Omental fat pad (tissue), 4 donors: ENCODE data around the gene PDGFC. TPM values are rescaled to one million over a fixed set of nuclear protein-coding genes. Genes with fewer than 3 reads are reported as not detected.

ENCODE experiments used
- ATAC-seq: fragments of 150-250 bp; one replicate; pipeline ENCODE4 v1.9.1; 2016; ENCODE audit warnings: mild to moderate bottlenecking, moderate library complexity; ENCODE audit not compliant: low FRiP score
- DNase-seq: peaks from one replicate; pipeline ENCODE4 v3.0.0-alpha.2; 2019; ENCODE audit warnings: low spot score
- total RNA-seq, 4 donors: library from RNA; depleted of rRNA; stranded (reverse); fragments of >200 nt; gene quantifications; one replicate each; pipeline ENCODE4 v1.1.0, GENCODE V29; 2016
- TF ChIP-seq, protein P1 (sequence below), 3 donors: fragments of 450-650 bp; IDR thresholded peaks; one replicate each; pipeline ENCODE4 v1.5.1; 2016 to 2017; ENCODE audit warnings: antibody characterized with exemption in 3 of 3, mild to moderate bottlenecking in 3 of 3, moderate library complexity in 2 of 3

Gene PDGFC
- total RNA-seq, 4 donors from 2014 or later = 22.5 to 38.2 (median 33.1) TPM

DNA sequence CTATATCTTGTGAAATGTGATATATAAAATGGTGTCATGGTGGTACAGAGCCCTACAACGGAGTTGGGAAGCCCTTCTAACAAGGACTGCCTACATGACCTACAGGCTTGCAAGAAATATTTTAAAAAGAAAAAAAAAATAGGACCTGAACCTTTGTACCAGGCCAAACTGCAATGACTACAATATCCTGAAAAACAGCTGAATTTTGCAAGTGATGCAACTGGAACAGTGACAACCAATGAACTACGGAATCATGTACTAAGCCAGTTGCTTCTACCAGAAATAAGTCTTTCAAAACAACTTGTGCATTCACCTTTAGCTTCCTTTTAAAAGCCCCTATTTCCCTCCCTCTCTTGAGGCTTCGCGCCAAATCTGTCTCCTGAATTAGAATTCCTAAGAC is 58.4 kb downstream of the PDGFC start:
- TF ChIP-seq, protein P1, sequence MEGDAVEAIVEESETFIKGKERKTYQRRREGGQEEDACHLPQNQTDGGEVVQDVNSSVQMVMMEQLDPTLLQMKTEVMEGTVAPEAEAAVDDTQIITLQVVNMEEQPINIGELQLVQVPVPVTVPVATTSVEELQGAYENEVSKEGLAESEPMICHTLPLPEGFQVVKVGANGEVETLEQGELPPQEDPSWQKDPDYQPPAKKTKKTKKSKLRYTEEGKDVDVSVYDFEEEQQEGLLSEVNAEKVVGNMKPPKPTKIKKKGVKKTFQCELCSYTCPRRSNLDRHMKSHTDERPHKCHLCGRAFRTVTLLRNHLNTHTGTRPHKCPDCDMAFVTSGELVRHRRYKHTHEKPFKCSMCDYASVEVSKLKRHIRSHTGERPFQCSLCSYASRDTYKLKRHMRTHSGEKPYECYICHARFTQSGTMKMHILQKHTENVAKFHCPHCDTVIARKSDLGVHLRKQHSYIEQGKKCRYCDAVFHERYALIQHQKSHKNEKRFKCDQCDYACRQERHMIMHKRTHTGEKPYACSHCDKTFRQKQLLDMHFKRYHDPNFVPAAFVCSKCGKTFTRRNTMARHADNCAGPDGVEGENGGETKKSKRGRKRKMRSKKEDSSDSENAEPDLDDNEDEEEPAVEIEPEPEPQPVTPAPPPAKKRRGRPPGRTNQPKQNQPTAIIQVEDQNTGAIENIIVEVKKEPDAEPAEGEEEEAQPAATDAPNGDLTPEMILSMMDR (IDR thresholded peaks at IDR 0.05) = no peak
- ATAC-seq = no peak
- no peak for DNase-seq

DNA sequence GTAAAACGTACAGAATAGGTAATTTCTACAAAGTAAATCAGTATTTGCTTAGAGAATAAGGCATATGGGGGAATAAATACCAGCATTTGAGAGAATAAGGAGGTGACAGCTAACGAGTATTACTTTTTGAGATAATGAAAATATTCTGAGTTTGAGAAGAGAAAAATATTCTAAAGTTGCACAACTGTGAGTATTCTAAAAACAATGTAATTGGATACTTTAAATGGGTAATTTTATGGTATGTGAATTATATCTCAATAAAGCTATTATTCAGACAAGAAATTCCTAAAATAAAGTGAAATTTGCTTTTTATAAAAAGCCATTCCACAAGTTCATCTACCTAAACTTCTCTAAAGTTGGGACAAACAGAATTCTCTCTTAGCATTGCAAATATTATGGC is 62.6 kb downstream of the PDGFC start:
- no peak for ATAC-seq
- TF ChIP-seq, protein P1 (IDR thresholded peaks at IDR 0.05) = no peak
- no peak for DNase-seq

DNA sequence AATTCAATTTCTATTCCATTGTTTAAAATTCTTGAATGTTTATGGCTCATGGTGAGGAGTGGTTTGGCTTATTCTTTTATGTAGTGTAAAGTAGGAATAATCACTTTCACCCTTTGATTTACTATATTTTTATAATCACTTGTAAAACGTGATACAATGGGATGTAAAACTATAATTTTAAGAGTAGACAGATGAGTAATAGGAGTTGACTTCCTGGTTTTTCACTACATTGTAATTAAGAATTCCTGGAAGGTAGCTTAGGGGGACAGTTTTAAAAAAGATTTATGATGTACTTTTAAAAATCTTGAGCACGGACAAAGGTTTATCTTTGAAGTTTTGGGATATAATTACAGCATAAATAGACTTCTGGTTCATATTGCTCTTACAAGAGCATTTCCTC is 65.3 kb downstream of the PDGFC start:
- TF ChIP-seq, protein P1 (IDR thresholded peaks at IDR 0.05) = no peak
- DNase-seq (no peak), ATAC-seq (no peak)

DNA sequence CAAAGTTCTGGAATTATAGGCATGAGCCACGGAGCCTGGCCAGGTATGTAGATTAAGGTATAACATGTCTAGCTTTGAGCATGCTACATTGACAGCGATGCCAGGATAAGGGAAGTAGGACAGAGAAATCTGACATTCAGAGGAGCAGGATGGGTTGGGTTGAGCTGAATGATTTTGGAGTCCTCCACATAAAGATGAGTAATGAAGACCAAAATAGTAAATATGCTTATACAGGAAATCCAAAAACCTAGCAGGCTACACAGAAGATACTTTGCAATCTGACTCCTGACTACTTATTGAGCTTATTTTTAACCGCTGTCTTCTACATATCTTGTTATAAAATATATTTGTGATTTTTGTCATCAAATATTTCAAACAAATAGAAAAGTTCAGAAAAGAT is 69.7 kb downstream of the PDGFC start:
- TF ChIP-seq, protein P1 (IDR thresholded peaks at IDR 0.05) = no peak
- no peak for DNase-seq
- no peak for ATAC-seq

DNA sequence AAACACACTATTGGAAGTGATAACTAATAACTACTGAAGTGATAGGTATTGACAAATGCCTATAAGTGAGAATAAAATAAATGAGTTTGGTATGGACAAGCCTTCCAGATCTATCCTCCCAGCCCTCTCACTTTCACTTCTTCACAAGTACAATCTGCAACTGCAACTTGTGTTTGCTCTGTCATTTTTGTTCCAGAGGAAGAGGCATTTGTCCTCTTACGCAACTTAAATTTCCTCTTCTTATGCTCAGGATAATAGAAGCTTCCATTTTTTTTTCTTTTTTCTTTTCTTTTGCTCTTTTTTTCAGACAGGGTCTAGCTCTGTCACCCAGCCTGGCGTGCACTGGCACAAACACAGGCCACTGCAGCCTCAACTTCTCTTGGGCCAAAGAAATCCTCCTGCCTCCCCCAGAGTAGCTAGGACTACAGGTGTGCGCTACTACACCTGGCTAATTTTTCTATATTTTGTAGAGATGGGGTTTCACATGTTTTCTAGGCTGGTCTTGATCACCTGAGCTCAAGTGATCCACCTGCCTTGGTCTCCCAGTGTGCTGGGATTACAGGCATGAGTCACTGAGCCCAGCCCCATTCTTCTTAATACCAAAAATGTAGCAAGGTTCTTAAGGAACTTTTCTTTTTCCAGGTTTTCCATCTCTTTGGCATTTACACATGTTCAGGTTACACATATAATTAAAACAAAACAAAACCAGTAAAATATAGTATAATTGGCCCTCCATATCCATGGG is 73.1 kb downstream of the PDGFC start:
- DNase-seq (no peak), ATAC-seq (no peak)
- TF ChIP-seq, protein P1 (IDR thresholded peaks at IDR 0.05) = no peak

DNA sequence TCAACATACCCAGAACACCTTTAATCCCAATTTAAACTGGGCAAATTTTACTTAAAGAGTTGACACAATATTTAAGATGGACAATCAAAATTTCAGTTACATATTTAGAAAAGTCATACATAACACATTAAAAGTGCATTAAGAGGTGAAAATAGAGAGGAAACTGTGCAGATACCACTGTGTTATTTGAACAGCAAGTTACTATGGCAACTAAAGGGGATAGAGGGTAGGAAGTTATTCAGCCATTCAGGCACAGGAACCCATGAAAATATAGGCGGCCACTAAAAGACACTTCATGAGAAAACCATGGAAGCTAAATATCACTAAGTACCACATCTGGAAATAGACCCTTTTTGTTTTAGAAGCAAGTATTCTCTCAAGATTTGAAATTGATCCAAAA is 75.1 kb downstream of the PDGFC start:
- DNase-seq (no peak), ATAC-seq (no peak)
- TF ChIP-seq, protein P1 (IDR thresholded peaks at IDR 0.05) = no peak

DNA sequence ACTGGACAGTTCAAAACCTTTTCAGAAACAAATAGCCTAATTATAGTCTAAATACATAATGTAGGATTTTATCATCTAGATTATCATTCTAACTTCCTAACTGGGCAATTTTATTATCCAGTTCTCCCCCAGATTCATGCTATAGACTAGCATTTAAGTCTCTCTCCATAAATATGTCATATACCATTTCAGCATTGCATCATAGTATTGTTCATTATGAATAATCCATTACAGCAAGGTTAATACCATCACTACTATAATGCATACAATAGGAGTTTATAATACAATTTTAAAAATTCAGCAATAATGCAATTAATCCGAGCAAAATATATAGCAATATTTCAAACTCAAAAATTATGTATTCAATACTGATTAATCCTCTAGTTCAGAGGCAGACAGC is 77.4 kb downstream of the PDGFC start:
- ATAC-seq (no peak), DNase-seq (no peak)
- TF ChIP-seq, protein P1 (IDR thresholded peaks at IDR 0.05) = no peak
